Loucy (cell line): ENCODE results near the gene HSDL1.

Source experiments
- CTCF ChIP-seq: fragments of 200-600 bp; sonication (generic); conservative IDR thresholded peaks from 2 replicates; pipeline ENCODE4 v1.5.1; 2014; ENCODE audit warnings: mild to moderate bottlenecking, antibody characterized with exemption, low read length
- EZH2phosphoT487 ChIP-seq: fragments of 200-600 bp; IDR thresholded peaks from 2 replicates; pipeline ENCODE4 v1.6.1; 2018; ENCODE audit warnings: antibody characterized with exemption, mild to moderate bottlenecking, moderate library complexity, borderline replicate concordance

GRCh38 chr16:84184775-84185174 lies 39.8 kb upstream of the HSDL1 start:
- TF ChIP-seq CTCF = no peak
- no peak for TF ChIP-seq EZH2phosphoT487
